NB4 (cell line): ENCODE measurements around the gene CSTA.

Source experiments
- MYC ChIP-seq: IDR thresholded peaks from 2 replicates; pipeline ENCODE4 v1.6.1; 2011; ENCODE audit warnings: low read depth, low read length
- POLR2A ChIP-seq: IDR thresholded peaks from 2 replicates; pipeline ENCODE4 v1.6.1; 2011; ENCODE audit warnings: mild to moderate bottlenecking; ENCODE audit not compliant: insufficient read length; ENCODE audit errors: extremely low read depth
- TF ChIP-seq, protein P1 (sequence below): IDR thresholded peaks from one replicate; pipeline ENCODE4 v1.5.1; 2012; ENCODE audit warnings: low read depth, low read length

DNA sequence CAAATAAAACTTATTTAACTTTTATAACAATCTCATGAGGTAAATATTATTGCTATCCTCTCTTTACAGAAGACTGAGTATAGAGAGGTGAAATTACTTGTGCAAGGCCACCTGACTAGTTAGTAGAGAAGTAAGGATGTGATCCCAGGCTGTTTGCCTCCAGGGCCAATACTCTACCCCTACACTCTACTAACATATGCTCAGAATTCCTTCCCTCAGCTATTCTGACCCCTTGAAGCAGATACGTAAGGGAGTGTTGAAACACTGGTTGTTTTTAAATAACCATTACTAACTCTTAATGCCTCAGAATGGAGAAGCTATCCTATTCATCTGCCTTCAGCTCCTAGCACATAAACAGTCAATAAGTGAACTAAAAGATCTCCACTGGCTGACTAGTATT, 24.1 kb downstream of the CSTA start:
- TF ChIP-seq POLR2A (no peak), MYC (no peak)
- TF ChIP-seq, protein P1, sequence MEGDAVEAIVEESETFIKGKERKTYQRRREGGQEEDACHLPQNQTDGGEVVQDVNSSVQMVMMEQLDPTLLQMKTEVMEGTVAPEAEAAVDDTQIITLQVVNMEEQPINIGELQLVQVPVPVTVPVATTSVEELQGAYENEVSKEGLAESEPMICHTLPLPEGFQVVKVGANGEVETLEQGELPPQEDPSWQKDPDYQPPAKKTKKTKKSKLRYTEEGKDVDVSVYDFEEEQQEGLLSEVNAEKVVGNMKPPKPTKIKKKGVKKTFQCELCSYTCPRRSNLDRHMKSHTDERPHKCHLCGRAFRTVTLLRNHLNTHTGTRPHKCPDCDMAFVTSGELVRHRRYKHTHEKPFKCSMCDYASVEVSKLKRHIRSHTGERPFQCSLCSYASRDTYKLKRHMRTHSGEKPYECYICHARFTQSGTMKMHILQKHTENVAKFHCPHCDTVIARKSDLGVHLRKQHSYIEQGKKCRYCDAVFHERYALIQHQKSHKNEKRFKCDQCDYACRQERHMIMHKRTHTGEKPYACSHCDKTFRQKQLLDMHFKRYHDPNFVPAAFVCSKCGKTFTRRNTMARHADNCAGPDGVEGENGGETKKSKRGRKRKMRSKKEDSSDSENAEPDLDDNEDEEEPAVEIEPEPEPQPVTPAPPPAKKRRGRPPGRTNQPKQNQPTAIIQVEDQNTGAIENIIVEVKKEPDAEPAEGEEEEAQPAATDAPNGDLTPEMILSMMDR, result no peak
